GM12878 (cell line): Measurements from ENCODE around the gene VASH2.

Source experiments
- EZH2 ChIP-seq: IDR thresholded peaks from 2 replicates; pipeline ENCODE4 v1.6.1; 2012; ENCODE audit warnings: low read depth, mild to moderate bottlenecking, control low read depth, inconsistent platforms, low read length, borderline replicate concordance; ENCODE audit not compliant: control insufficient read depth
- SIX5 ChIP-seq: IDR thresholded peaks from 2 replicates; pipeline ENCODE4 v1.6.1; 2011; ENCODE audit warnings: mild to moderate bottlenecking, low read depth, low read length, moderate library complexity; ENCODE audit not compliant: severe bottlenecking
- TCF12 ChIP-seq: IDR thresholded peaks from 2 replicates; pipeline ENCODE4 v1.6.1; 2011; ENCODE audit warnings: low read depth, mild to moderate bottlenecking, low read length
- TF ChIP-seq, protein P1 (sequence below): IDR thresholded peaks from 2 replicates; pipeline ENCODE4 v1.6.1; 2012; ENCODE audit warnings: improper control_type of control experiment, low read depth, low read length; ENCODE audit not compliant: insufficient replicate concordance
- TF ChIP-seq, protein P2 (sequence below): IDR thresholded peaks from 2 replicates; pipeline ENCODE4 v1.6.1; 2012; ENCODE audit warnings: mild to moderate bottlenecking, low read depth, low read length

- no peak for TF ChIP-seq SIX5
- TF ChIP-seq, protein P1, sequence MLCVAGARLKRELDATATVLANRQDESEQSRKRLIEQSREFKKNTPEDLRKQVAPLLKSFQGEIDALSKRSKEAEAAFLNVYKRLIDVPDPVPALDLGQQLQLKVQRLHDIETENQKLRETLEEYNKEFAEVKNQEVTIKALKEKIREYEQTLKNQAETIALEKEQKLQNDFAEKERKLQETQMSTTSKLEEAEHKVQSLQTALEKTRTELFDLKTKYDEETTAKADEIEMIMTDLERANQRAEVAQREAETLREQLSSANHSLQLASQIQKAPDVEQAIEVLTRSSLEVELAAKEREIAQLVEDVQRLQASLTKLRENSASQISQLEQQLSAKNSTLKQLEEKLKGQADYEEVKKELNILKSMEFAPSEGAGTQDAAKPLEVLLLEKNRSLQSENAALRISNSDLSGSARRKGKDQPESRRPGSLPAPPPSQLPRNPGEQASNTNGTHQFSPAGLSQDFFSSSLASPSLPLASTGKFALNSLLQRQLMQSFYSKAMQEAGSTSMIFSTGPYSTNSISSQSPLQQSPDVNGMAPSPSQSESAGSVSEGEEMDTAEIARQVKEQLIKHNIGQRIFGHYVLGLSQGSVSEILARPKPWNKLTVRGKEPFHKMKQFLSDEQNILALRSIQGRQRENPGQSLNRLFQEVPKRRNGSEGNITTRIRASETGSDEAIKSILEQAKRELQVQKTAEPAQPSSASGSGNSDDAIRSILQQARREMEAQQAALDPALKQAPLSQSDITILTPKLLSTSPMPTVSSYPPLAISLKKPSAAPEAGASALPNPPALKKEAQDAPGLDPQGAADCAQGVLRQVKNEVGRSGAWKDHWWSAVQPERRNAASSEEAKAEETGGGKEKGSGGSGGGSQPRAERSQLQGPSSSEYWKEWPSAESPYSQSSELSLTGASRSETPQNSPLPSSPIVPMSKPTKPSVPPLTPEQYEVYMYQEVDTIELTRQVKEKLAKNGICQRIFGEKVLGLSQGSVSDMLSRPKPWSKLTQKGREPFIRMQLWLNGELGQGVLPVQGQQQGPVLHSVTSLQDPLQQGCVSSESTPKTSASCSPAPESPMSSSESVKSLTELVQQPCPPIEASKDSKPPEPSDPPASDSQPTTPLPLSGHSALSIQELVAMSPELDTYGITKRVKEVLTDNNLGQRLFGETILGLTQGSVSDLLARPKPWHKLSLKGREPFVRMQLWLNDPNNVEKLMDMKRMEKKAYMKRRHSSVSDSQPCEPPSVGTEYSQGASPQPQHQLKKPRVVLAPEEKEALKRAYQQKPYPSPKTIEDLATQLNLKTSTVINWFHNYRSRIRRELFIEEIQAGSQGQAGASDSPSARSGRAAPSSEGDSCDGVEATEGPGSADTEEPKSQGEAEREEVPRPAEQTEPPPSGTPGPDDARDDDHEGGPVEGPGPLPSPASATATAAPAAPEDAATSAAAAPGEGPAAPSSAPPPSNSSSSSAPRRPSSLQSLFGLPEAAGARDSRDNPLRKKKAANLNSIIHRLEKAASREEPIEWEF: no peak
- TF ChIP-seq, protein P2, sequence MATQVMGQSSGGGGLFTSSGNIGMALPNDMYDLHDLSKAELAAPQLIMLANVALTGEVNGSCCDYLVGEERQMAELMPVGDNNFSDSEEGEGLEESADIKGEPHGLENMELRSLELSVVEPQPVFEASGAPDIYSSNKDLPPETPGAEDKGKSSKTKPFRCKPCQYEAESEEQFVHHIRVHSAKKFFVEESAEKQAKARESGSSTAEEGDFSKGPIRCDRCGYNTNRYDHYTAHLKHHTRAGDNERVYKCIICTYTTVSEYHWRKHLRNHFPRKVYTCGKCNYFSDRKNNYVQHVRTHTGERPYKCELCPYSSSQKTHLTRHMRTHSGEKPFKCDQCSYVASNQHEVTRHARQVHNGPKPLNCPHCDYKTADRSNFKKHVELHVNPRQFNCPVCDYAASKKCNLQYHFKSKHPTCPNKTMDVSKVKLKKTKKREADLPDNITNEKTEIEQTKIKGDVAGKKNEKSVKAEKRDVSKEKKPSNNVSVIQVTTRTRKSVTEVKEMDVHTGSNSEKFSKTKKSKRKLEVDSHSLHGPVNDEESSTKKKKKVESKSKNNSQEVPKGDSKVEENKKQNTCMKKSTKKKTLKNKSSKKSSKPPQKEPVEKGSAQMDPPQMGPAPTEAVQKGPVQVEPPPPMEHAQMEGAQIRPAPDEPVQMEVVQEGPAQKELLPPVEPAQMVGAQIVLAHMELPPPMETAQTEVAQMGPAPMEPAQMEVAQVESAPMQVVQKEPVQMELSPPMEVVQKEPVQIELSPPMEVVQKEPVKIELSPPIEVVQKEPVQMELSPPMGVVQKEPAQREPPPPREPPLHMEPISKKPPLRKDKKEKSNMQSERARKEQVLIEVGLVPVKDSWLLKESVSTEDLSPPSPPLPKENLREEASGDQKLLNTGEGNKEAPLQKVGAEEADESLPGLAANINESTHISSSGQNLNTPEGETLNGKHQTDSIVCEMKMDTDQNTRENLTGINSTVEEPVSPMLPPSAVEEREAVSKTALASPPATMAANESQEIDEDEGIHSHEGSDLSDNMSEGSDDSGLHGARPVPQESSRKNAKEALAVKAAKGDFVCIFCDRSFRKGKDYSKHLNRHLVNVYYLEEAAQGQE: no peak
- no peak for TF ChIP-seq TCF12
- TF ChIP-seq EZH2: no peak
These were observed 32.2 kb downstream of the VASH2 start for GRCh38 chr1:212982430-212983152.
